ENCODE results near the gene SPATA17.
A peak's percentile ranks its signal among the peaks of the same experiment; 100 is the strongest.
"Not testable (repeated sequence)": the region's sequence is repeated elsewhere in the genome, so short reads cannot be mapped to it uniquely, and the experiment has no call there.

SPATA17 gene, protein sequence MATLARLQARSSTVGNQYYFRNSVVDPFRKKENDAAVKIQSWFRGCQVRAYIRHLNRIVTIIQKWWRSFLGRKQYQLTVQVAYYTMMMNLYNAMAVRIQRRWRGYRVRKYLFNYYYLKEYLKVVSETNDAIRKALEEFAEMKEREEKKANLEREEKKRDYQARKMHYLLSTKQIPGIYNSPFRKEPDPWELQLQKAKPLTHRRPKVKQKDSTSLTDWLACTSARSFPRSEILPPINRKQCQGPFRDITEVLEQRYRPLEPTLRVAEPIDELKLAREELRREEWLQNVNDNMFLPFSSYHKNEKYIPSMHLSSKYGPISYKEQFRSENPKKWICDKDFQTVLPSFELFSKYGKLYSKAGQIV

DNA sequence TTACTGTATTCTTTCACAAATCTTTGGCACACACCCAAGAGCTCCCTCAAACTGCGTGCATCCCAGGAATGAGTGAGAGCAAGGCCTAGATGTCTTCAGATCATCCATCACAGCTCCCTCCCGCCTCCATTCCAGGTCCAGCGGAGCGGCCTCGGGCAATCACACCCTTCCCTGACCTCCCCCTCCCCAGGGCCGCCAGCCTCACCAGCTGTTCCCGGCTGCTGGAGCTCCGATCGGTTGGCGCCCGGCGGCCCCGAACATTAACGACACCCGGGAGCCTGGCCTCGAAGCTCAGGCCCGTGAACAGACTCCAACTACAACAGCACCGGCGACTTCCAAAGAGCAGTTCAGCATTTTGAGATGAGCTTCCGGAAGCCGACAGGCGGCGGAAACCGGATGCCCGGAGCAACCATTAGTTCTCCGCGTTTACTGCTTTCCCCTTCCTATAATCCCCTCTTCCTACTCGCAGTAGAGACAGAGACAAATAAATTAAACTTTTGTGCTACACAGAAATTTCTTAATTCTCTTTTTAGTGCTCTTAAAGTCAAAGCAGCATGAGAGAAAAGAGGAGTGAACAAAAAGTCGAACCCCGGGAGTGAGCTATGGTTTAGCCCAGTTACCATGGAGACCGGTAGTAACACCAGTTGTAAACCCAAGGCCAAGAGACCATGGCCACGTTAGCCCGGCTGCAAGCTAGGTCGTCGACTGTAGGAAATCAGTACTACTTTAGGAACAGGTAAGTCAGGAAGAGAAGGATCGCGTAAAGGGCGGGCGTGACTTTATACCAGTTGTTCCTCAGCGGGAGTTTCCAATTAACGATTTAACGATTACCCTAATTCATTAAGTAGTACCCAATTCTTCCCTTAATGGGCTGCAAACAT lies at the start of gene SPATA17, which contains the start of gene GPATCH2:
Gene SPATA17, plus strand, starts transcription at position 634 of the 881 bp plus-strand sequence. Its CDS starts 35 bp downstream, at position 669.
Gene GPATCH2, minus strand, starts transcription at position 380 of the 881 bp plus-strand sequence. Its CDS starts 119 bp downstream, at position 261.
- peak within 1 kb of the TSS; percentile 71 for H3K27ac ChIP-seq (ENCODE audit: low read depth, low read length)
- H3K36me3 ChIP-seq (ENCODE audit: insufficient read depth, low read length), result no peaks in the 10 kb centered on the region
- peaks cover 17% of the 10 kb centered on the region for H3K4me1 ChIP-seq (ENCODE audit: insufficient read depth, low read length)
- peak within 1 kb of the TSS; percentile 59 to 87 for H3K4me3 ChIP-seq (ENCODE audit: low read depth in 1 of 2, low read length in 2 of 2)
- H3K27me3 ChIP-seq (ENCODE audit: control insufficient read depth in 1 of 2, insufficient read depth in 2 of 2, low read length in 2 of 2), result no peaks in the 10 kb centered on the region
- no peaks in the 10 kb centered on the region for H3K9me3 ChIP-seq (ENCODE audit: low read length)
- peak within 1 kb of the TSS; percentile 78 for H3K9ac ChIP-seq (ENCODE audit: low read length)

DNA sequence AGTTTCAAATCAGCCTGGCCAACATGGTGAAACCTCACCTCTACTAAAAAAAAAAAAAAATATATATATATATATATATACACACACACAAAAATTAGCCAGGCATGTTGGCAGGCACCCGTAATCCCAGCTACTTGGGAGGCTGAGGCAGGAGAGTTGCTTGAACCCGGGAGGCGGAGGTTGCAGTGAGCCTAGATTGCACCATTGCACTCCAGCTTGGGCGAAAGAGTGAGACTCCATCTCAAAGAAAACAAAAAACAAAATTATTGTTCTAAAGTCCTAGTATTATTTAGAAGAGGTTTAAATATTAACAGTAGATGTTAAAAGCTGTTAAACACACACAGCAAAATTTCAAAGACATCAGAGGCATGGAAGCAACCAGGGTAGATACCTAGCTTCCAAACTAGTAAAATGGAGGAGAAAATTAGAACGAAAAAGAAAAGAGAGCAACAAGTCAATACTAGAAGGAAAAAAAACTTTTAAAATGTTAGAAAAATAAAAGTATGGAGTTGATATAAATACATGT lies 46.8 kb upstream of the SPATA17 start:
- not testable (repeated sequence) for H3K4me1 ChIP-seq (ENCODE audit: insufficient read depth, low read length); H3K36me3 ChIP-seq (ENCODE audit: insufficient read depth, low read length); H3K9me3 ChIP-seq (ENCODE audit: low read length)

DNA sequence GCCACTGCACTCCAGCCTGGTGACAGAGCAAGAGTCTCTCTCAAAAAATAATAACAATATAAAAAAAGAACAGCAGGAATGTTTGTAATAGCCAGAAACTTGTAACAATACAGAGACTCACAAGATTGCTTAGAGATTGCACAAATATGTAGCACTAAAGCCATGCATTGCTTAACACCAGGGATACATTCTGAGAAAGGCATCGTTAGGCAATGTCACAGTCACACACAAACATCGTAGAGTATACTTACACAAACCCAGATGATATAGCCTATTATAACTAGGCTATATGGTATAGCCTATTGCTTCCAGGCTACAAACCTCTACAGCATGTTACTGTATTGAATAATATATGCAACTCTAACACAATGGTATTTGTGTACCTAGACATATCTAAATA lies 45.6 kb upstream of the SPATA17 start:
- no peak overlapping the region for H3K9ac ChIP-seq (ENCODE audit: low read length)

More for the DNA sequence above, 46.8 kb upstream of the SPATA17 start:
- H3K27me3 ChIP-seq (ENCODE audit: control insufficient read depth in 1 of 2, insufficient read depth in 2 of 2, low read length in 2 of 2); H3K27ac ChIP-seq (ENCODE audit: low read depth, low read length); H3K9ac ChIP-seq (ENCODE audit: low read length); H3K4me3 ChIP-seq (ENCODE audit: low read depth in 1 of 2, low read length in 2 of 2): not testable (repeated sequence)

DNA sequence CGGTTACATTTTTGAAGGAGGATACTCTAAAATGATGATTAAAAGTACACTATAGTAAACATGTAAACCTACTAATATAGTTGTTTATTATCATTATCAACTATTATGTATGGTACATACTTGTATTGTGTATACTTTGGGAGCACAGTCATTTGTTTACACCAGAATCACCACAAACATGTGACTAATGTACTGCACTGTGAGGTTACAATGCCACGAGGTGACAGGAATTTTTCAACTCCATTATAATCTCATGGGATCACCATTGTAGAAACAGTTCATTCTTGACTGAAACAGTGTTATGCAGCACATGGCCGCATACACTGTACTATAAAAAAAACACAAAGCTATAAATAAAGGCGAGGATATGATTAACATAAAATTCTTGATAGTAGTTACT lies 44.6 kb upstream of the SPATA17 start:
- no peaks in the 10 kb centered on the region for H3K4me1 ChIP-seq (ENCODE audit: insufficient read depth, low read length)
- H3K27me3 ChIP-seq (ENCODE audit: control insufficient read depth in 1 of 2, insufficient read depth in 2 of 2, low read length in 2 of 2), result no peaks in the 10 kb centered on the region
- H3K4me3 ChIP-seq (ENCODE audit: low read depth in 1 of 2, low read length in 2 of 2), result no peak overlapping the region
- no peaks in the 10 kb centered on the region for H3K36me3 ChIP-seq (ENCODE audit: insufficient read depth, low read length)
- no peaks in the 10 kb centered on the region for H3K9me3 ChIP-seq (ENCODE audit: low read length)
- H3K27ac ChIP-seq (ENCODE audit: low read depth, low read length), result no peak overlapping the region
- no peak overlapping the region for H3K9ac ChIP-seq (ENCODE audit: low read length)

More for the DNA sequence above, 45.6 kb upstream of the SPATA17 start:
- H3K4me1 ChIP-seq (ENCODE audit: insufficient read depth, low read length), result no peaks in the 10 kb centered on the region
- no peaks in the 10 kb centered on the region for H3K9me3 ChIP-seq (ENCODE audit: low read length)
- no peak overlapping the region for H3K4me3 ChIP-seq (ENCODE audit: low read depth in 1 of 2, low read length in 2 of 2)
- no peaks in the 10 kb centered on the region for H3K36me3 ChIP-seq (ENCODE audit: insufficient read depth, low read length)
- H3K27me3 ChIP-seq (ENCODE audit: control insufficient read depth in 1 of 2, insufficient read depth in 2 of 2, low read length in 2 of 2), result no peaks in the 10 kb centered on the region
- H3K27ac ChIP-seq (ENCODE audit: low read depth, low read length), result no peak overlapping the region

DNA sequence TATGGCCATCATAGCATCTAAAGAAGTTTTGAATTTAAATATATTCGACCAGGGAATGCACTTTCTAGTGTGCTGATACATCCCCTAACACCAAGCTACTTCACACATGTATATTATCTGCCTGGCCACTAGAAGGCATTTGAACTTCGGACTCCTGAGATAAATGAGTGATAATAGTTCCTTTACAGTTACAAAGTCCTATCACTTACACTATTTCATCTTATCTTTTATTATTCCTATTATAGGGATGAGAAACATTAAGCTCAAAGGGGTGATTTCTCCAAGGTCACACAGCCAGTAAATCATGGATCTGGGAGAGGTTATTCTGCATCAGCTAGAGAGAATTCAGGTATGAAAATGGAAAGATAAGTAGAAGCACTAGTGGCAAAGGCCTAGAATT lies 40.5 kb upstream of the SPATA17 start:
- Histone ChIP-seq H3K4me1 (ENCODE audit: insufficient read depth, low read length) (no peaks in the 10 kb centered on the region), H3K4me3 (ENCODE audit: low read depth in 1 of 2, low read length in 2 of 2) (no peak overlapping the region), H3K27ac (ENCODE audit: low read depth, low read length) (no peak overlapping the region), H3K9ac (ENCODE audit: low read length) (no peak overlapping the region), H3K36me3 (ENCODE audit: insufficient read depth, low read length) (no peaks in the 10 kb centered on the region), H3K9me3 (ENCODE audit: low read length) (no peaks in the 10 kb centered on the region), H3K27me3 (ENCODE audit: control insufficient read depth in 1 of 2, insufficient read depth in 2 of 2, low read length in 2 of 2) (no peaks in the 10 kb centered on the region)

DNA sequence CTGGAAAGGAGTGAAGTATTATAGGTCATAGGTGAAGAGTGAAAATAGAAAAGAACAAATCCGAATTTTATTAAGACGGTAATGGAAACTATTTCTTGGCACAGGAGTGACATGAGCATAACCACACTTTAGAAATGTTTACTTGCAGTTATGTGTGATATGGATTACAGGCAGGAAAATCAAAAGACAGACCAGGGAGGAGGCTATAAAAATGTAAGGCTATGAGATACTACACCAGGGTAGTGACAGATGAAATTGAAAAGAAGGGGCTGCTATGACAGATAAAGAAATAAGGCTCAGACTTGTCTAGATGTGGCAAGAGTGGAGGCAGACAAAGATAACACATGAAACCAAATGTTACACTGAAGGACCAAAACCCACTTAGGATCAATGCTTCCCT lies 32.0 kb upstream of the SPATA17 start:
- no peak overlapping the region for H3K27ac ChIP-seq (ENCODE audit: low read depth, low read length)

DNA sequence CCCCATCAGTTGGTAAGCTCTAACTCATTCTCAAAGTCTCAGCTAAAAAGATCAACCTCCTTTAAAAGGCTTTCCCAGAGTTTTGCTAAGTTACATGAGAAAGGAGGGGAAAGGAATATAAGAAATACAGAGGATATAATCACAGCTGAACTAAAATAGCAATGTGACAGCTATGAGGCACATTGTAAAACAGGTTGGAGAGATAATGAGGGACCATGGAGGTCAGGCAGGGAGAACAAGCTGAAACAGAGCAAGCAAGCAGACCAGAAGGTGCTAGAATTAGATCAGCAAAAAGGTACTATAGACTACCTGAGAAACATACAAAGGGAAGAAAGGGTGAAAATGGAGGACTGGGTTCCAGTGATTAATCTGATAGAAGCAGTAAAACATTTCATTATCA lies 28.8 kb upstream of the SPATA17 start:
- no peaks in the 10 kb centered on the region for H3K27me3 ChIP-seq (ENCODE audit: control insufficient read depth in 1 of 2, insufficient read depth in 2 of 2, low read length in 2 of 2)
- H3K9ac ChIP-seq (ENCODE audit: low read length), result no peak overlapping the region
- H3K4me3 ChIP-seq (ENCODE audit: low read depth in 1 of 2, low read length in 2 of 2), result no peak overlapping the region
- no peaks in the 10 kb centered on the region for H3K9me3 ChIP-seq (ENCODE audit: low read length)
- no peaks in the 10 kb centered on the region for H3K4me1 ChIP-seq (ENCODE audit: insufficient read depth, low read length)
- H3K27ac ChIP-seq (ENCODE audit: low read depth, low read length), result no peak overlapping the region
- no peaks in the 10 kb centered on the region for H3K36me3 ChIP-seq (ENCODE audit: insufficient read depth, low read length)

More for the DNA sequence above, 32.0 kb upstream of the SPATA17 start:
- no peaks in the 10 kb centered on the region for H3K27me3 ChIP-seq (ENCODE audit: control insufficient read depth in 1 of 2, insufficient read depth in 2 of 2, low read length in 2 of 2)
- H3K4me1 ChIP-seq (ENCODE audit: insufficient read depth, low read length), result no peaks in the 10 kb centered on the region
- H3K36me3 ChIP-seq (ENCODE audit: insufficient read depth, low read length), result no peaks in the 10 kb centered on the region
- no peak overlapping the region for H3K9ac ChIP-seq (ENCODE audit: low read length)
- H3K9me3 ChIP-seq (ENCODE audit: low read length), result no peaks in the 10 kb centered on the region
- H3K4me3 ChIP-seq (ENCODE audit: low read depth in 1 of 2, low read length in 2 of 2), result no peak overlapping the region

DNA sequence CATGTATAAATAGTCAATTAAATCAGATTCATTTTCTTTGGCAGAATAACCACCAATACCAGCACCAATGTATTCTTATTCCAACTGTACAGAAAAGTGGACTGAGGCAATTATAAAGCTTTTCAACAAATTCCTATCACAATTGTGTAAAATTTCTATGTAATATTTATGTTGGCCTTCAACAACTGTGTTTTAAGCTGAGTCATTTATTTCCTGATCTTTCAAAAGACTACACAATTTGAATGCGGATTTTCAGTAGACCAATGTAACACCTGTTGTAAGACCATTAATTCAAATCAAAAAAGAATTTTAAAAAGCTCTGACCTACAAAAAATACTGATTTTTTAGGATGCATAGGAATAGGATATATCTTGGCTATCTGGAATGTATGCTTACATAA lies 25.8 kb upstream of the SPATA17 start:
- H3K9me3 ChIP-seq (ENCODE audit: low read length), result no peaks in the 10 kb centered on the region
- H3K4me1 ChIP-seq (ENCODE audit: insufficient read depth, low read length), result no peaks in the 10 kb centered on the region
- H3K9ac ChIP-seq (ENCODE audit: low read length), result no peak overlapping the region
- H3K36me3 ChIP-seq (ENCODE audit: insufficient read depth, low read length), result peaks cover 8% of the 10 kb centered on the region
- no peak overlapping the region for H3K4me3 ChIP-seq (ENCODE audit: low read depth in 1 of 2, low read length in 2 of 2)
- no peaks in the 10 kb centered on the region for H3K27me3 ChIP-seq (ENCODE audit: control insufficient read depth in 1 of 2, insufficient read depth in 2 of 2, low read length in 2 of 2)
- no peak overlapping the region for H3K27ac ChIP-seq (ENCODE audit: low read depth, low read length)

DNA sequence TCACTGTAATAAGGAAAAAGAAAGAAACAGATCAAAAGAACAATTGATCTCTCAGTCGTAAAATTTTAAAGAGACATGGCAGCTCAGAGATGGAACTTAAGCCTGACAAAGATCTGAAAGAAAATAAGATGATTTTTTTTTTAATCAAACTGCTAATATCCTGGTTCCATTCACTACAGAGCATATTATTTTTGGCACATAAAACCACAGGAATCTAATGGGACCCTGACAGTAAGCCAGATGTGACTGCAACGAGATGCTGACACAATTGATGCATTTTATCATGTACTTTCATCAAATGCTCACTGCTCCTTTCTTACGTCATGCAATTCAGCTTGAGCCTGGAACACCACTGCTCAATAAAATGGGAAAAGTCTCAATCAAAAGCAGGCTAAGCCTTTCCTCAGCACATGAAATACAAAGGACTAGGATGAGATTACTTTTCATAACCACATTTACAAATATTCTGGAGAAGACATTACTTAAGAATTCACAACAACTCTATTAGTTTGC lies 16.9 kb upstream of the SPATA17 start:
- no peaks in the 10 kb centered on the region for H3K9me3 ChIP-seq (ENCODE audit: low read length)
- H3K27me3 ChIP-seq (ENCODE audit: control insufficient read depth in 1 of 2, insufficient read depth in 2 of 2, low read length in 2 of 2), result no peaks in the 10 kb centered on the region
- H3K4me3 ChIP-seq (ENCODE audit: low read depth in 1 of 2, low read length in 2 of 2), result no peak overlapping the region
- H3K4me1 ChIP-seq (ENCODE audit: insufficient read depth, low read length), result no peaks in the 10 kb centered on the region
- H3K36me3 ChIP-seq (ENCODE audit: insufficient read depth, low read length), result peaks cover 13% of the 10 kb centered on the region
- H3K9ac ChIP-seq (ENCODE audit: low read length), result no peak overlapping the region
- H3K27ac ChIP-seq (ENCODE audit: low read depth, low read length), result no peak overlapping the region

DNA sequence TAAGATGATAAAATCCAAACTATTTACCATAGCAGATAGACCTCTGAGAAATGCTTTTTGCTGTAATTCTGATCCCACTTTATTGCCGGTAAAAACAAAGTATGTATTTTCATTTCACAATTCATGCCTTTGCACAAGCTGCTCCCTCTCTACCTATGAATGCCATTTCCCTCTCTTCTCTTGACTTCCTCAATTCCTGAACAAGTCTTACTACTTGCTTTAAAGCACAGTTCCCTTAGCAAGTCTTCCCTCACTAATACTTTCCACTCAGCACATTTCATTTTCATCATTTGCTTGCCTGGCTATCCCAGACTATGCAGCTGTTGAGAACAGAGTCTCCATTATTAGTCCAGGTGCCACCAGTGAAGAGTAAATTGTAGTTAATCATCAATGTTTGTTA lies 14.0 kb upstream of the SPATA17 start:
- Histone ChIP-seq H3K27ac (ENCODE audit: low read depth, low read length) (no peak overlapping the region), H3K36me3 (ENCODE audit: insufficient read depth, low read length) (peaks cover 5% of the 10 kb centered on the region), H3K9ac (ENCODE audit: low read length) (no peak overlapping the region), H3K9me3 (ENCODE audit: low read length) (no peaks in the 10 kb centered on the region), H3K27me3 (ENCODE audit: control insufficient read depth in 1 of 2, insufficient read depth in 2 of 2, low read length in 2 of 2) (no peaks in the 10 kb centered on the region), H3K4me3 (ENCODE audit: low read depth in 1 of 2, low read length in 2 of 2) (no peak overlapping the region), H3K4me1 (ENCODE audit: insufficient read depth, low read length) (no peaks in the 10 kb centered on the region)

DNA sequence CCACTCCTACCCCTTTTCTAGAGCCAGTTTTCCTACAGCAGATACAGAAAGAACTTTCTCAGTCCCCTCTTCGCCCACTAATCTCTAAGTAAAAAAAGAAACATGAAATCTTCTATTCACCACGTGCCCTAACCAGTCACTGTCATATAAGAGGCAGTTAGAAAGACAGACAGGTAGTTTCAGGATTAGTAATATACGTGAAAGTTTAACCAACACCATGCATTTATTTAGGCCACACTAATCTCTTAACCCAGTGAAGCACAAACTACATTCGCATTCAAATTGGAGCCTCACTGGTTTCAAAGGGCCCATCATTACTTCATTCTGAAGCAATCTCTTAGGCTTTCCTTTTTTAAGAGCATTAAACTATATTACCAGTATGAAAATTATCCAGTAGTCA lies 10.3 kb upstream of the SPATA17 start:
- Histone ChIP-seq H3K27ac (ENCODE audit: low read depth, low read length) (no peak overlapping the region), H3K9ac (ENCODE audit: low read length) (no peak overlapping the region), H3K27me3 (ENCODE audit: control insufficient read depth in 1 of 2, insufficient read depth in 2 of 2, low read length in 2 of 2) (no peaks in the 10 kb centered on the region), H3K36me3 (ENCODE audit: insufficient read depth, low read length) (peaks cover 5% of the 10 kb centered on the region), H3K9me3 (ENCODE audit: low read length) (no peaks in the 10 kb centered on the region), H3K4me1 (ENCODE audit: insufficient read depth, low read length) (no peaks in the 10 kb centered on the region), H3K4me3 (ENCODE audit: low read depth in 1 of 2, low read length in 2 of 2) (no peak overlapping the region)

All from muscle layer of colon (tissue), 2 donors.